Nephron (organoid): ENCODE results near the gene PLSCR2.
"Not testable (repeated sequence)": the region's sequence is repeated elsewhere in the genome, so short reads cannot be mapped to it uniquely, and the experiment has no call there.

Experiments
- H3K27ac Mint-ChIP-seq, 3 experiments: 2 replicates each; pipeline ENCODE4 v1.8.0; 2020; ENCODE audit warnings: mixed read lengths in 3 of 3, mild to moderate bottlenecking in 2 of 3, moderate library complexity in 1 of 3
- H3K27me3 Mint-ChIP-seq: 2 replicates; pipeline ENCODE4 v1.8.0; 2021; ENCODE audit warnings: low read depth, mild to moderate bottlenecking, moderate library complexity, mixed read lengths
- H3K36me3 Mint-ChIP-seq: 2 replicates; pipeline ENCODE4 v1.8.0; 2020; ENCODE audit warnings: low read depth, mixed read lengths
- H3K4me1 Mint-ChIP-seq: 2 replicates; pipeline ENCODE4 v1.8.0; 2020; ENCODE audit warnings: mixed read lengths
- H3K4me3 Mint-ChIP-seq, 3 experiments: 2 replicates each; pipeline ENCODE4 v1.8.0; 2020; ENCODE audit warnings: mild to moderate bottlenecking in 3 of 3, mixed read lengths in 3 of 3, moderate library complexity in 2 of 3
- H3K9me3 Mint-ChIP-seq: 2 replicates; pipeline ENCODE4 v1.8.0; 2020; ENCODE audit warnings: mixed read lengths
- CTCF ChIP-seq, 3 experiments: fragments of 200-600 bp; sonication (generic); IDR thresholded peaks; one replicate each; pipeline ENCODE4 v1.5.0; 2021; ENCODE audit warnings: antibody characterized with exemption in 3 of 3; ENCODE audit not compliant: unreplicated experiment in 3 of 3

The PLSCR2 gene

GRCh38 chr3:146421819-146422759, 47.3 kb downstream of the PLSCR2 start:
- peaks cover 6% of the 10 kb centered on the region for H3K4me1 Mint-ChIP-seq
- H3K4me3 Mint-ChIP-seq, result no peak overlapping the region
- no peaks in the 10 kb centered on the region for H3K36me3 Mint-ChIP-seq
- no peak for TF ChIP-seq CTCF (IDR thresholded peaks at IDR 0.05; ENCODE audit: unreplicated experiment in 3 of 3)
- H3K9me3 Mint-ChIP-seq, result no peaks in the 10 kb centered on the region
- no peaks in the 10 kb centered on the region for H3K27me3 Mint-ChIP-seq
- no peak overlapping the region for H3K27ac Mint-ChIP-seq

- H3K36me3 Mint-ChIP-seq, result no peaks in the 10 kb centered on the region
- H3K27me3 Mint-ChIP-seq, result no peaks in the 10 kb centered on the region
- no peak overlapping the region for H3K4me3 Mint-ChIP-seq
- no peaks in the 10 kb centered on the region for H3K4me1 Mint-ChIP-seq
- no peak for TF ChIP-seq CTCF (IDR thresholded peaks at IDR 0.05; ENCODE audit: unreplicated experiment in 3 of 3)
- peaks cover 14% of the 10 kb centered on the region for H3K9me3 Mint-ChIP-seq
- H3K27ac Mint-ChIP-seq, result no peak overlapping the region
These were observed 53.0 kb downstream of the PLSCR2 start for GRCh38 chr3:146416366-146416765.

- H3K4me1 Mint-ChIP-seq, result no peaks in the 10 kb centered on the region
- H3K4me3 Mint-ChIP-seq, result no peak overlapping the region
- TF ChIP-seq CTCF (IDR thresholded peaks at IDR 0.05; ENCODE audit: unreplicated experiment in 3 of 3), result no peak
- no peak overlapping the region for H3K27ac Mint-ChIP-seq
- H3K36me3 Mint-ChIP-seq, result no peaks in the 10 kb centered on the region
- no peaks in the 10 kb centered on the region for H3K27me3 Mint-ChIP-seq
- H3K9me3 Mint-ChIP-seq, result peaks cover 14% of the 10 kb centered on the region
These were observed 55.4 kb downstream of the PLSCR2 start for GRCh38 chr3:146414010-146414409.

DNA sequence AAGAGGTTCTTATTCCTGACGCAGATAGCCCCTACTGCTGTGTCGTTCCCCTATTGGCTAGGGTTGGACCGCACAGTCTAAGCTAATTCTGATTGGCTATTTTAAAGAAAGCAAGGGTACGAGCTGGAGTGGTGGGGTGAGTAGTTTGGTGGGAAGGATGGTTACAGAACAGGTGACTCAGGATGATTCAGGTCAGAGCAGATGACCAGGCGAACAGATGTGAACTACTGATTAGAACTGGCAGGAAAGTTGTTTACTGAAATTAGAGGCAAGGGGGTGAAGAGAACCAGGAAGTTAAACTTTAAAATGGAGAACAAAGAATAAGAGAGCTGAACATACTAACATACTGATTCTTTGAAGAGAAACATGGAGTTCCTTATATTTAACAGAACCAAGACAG, 56.6 kb downstream of the PLSCR2 start:
- not testable (repeated sequence) for H3K27me3 Mint-ChIP-seq, H3K4me1 Mint-ChIP-seq, H3K27ac Mint-ChIP-seq, H3K36me3 Mint-ChIP-seq, H3K4me3 Mint-ChIP-seq
- H3K9me3 Mint-ChIP-seq, result peaks cover 14% of the 10 kb centered on the region

GRCh38 chr3:146407956-146408355, 61.4 kb downstream of the PLSCR2 start:
- no peaks in the 10 kb centered on the region for H3K4me1 Mint-ChIP-seq
- H3K4me3 Mint-ChIP-seq, result no peak overlapping the region
- no peak for TF ChIP-seq CTCF (IDR thresholded peaks at IDR 0.05; ENCODE audit: unreplicated experiment in 3 of 3)
- peaks cover 11% of the 10 kb centered on the region for H3K9me3 Mint-ChIP-seq
- H3K36me3 Mint-ChIP-seq, result no peaks in the 10 kb centered on the region
- no peaks in the 10 kb centered on the region for H3K27me3 Mint-ChIP-seq
- H3K27ac Mint-ChIP-seq, result no peak overlapping the region

- no peak for TF ChIP-seq CTCF (IDR thresholded peaks at IDR 0.05; ENCODE audit: unreplicated experiment in 3 of 3)
- Mint-ChIP-seq H3K27me3 (no peaks in the 10 kb centered on the region), H3K4me1 (no peaks in the 10 kb centered on the region), H3K36me3 (no peaks in the 10 kb centered on the region), H3K27ac (no peak overlapping the region), H3K9me3 (no peaks in the 10 kb centered on the region), H3K4me3 (no peak overlapping the region)
These were observed 64.9 kb downstream of the PLSCR2 start for GRCh38 chr3:146404436-146404835.
